Liver (tissue), 9 donors: ENCODE data around the gene TBC1D3E. TPM values are rescaled to one million over a fixed set of nuclear protein-coding genes. Genes with fewer than 3 reads are reported as not detected.
"Not testable (repeated sequence)": the region's sequence is repeated elsewhere in the genome, so short reads cannot be mapped to it uniquely, and the experiment has no call there.

Experiments
- DNase-seq: peaks from one replicate; pipeline ENCODE4 v3.0.0-alpha.2; 2017; ENCODE audit warnings: low spot score
- H3K27ac ChIP-seq, 2 donors: one replicate each; pipeline ENCODE4 v1.7.0; 2013; ENCODE audit warnings: inconsistent platforms in 2 of 2, low read length in 2 of 2, control low read depth in 1 of 2, low read depth in 1 of 2, mild to moderate bottlenecking in 1 of 2
- H3K27me3 ChIP-seq, 4 donors: one replicate each; pipeline versions ENCODE4 v1.6.1 to v1.7.0; 2013; ENCODE audit warnings: low read length in 3 of 4, inconsistent platforms in 1 of 4, mild to moderate bottlenecking in 1 of 4, moderate library complexity in 1 of 4; ENCODE audit not compliant: control insufficient read depth in 4 of 4, insufficient read depth in 4 of 4
- H3K36me3 ChIP-seq, 4 donors: one replicate each; pipeline versions ENCODE4 v1.6.1 to v1.7.0; 2013; ENCODE audit warnings: low read length in 3 of 4, mild to moderate bottlenecking in 3 of 4, low read depth in 1 of 4, moderate library complexity in 1 of 4; ENCODE audit not compliant: control insufficient read depth in 4 of 4, insufficient read depth in 3 of 4
- H3K4me1 ChIP-seq, 4 donors: one replicate each; pipeline versions ENCODE4 v1.6.1 to v1.7.0; 2013; ENCODE audit warnings: low read length in 3 of 4, mild to moderate bottlenecking in 3 of 4, moderate library complexity in 1 of 4; ENCODE audit not compliant: control insufficient read depth in 4 of 4, insufficient read depth in 4 of 4
- H3K4me3 ChIP-seq, 3 donors: one replicate each; pipeline versions ENCODE4 v1.6.1 to v1.7.0; 2013; ENCODE audit warnings: low read length in 3 of 3, control low read depth in 1 of 3, low read depth in 1 of 3, mild to moderate bottlenecking in 1 of 3
- H3K9ac ChIP-seq, 2 donors: one replicate each; pipeline ENCODE4 v1.7.0; 2013; ENCODE audit warnings: low read length in 2 of 2, mild to moderate bottlenecking in 2 of 2, moderate library complexity in 2 of 2, control low read depth in 1 of 2, low read depth in 1 of 2
- H3K9me3 ChIP-seq, 4 donors: one replicate each; pipeline versions ENCODE4 v1.6.1 to v1.7.0; 2013; ENCODE audit warnings: low read length in 3 of 4; ENCODE audit not compliant: control insufficient read depth in 4 of 4
- WGBS: extraction: QIAGEN DNeasy Blood & Tissue Kit; methylation state at CpG from one replicate; pipeline ENCODE4 v1.1.7; 2013; 5-methylcytosine and 5-hydroxymethylcytosine counted together
- polyA plus RNA-seq, 2 donors: library from polyadenylated mRNA; stranded (reverse) in 1 of 2; unstranded in 1 of 2; fragments of 200-250 nt in 1 of 2; fragments of >200 nt in 1 of 2; fragmentation: Nextera tagmentation in 1 of 2; extraction: Ambion mirVana in 1 of 2; gene quantifications; one replicate each; pipeline versions ENCODE4 v1.2.1 to v1.2.3, GENCODE V29; 2013 to 2015
- total RNA-seq, 2 donors: library from RNA; depleted of rRNA; stranded (reverse); fragments of >200 nt; gene quantifications; one replicate each; pipeline ENCODE4 v1.2.3, GENCODE V29; 2014
- donor health status: healthy.
- donor health status: healthy.
- donor health status: healthy.
- donor health status: healthy.
- donor health status: healthy.

The TBC1D3E gene
- total RNA-seq (under 1 TPM in 1 of 2 donors, not detected in 1; 0.33 TPM), polyA plus RNA-seq (not detected)

- H3K27ac ChIP-seq, H3K27me3 ChIP-seq, H3K4me1 ChIP-seq, H3K9ac ChIP-seq, DNase-seq, H3K9me3 ChIP-seq, H3K4me3 ChIP-seq, H3K36me3 ChIP-seq: not testable (repeated sequence)
- no CpG with 5 or more reads among the region's 9 CpGs for WGBS
Measured at GRCh38 chr17:38127651-38128050, at the start of gene TBC1D3E. Gene TBC1D3E, plus strand, starts transcription at chr17:38127951. Its CDS starts 1,545 bp downstream, at chr17:38129496.

DNA sequence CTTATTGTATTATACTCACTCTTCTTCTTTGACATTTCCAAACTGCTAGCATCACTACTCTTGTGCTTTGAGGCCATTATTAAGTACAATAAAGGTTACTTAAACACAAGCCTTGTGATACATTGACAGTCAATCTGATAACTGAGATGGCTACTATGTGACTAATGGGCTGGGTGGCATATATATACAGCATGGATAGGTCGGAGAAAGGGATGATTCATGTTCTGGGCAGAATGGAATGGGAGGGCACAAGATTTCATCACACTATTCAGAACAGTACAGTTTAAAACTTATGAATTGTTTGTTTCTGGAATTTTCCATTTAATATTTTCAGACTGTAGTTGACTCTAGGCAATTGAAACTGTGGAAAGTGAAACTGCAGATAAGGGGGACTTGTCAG is 40.4 kb upstream of the TBC1D3E start:
- not testable (repeated sequence) for H3K27me3 ChIP-seq, H3K27ac ChIP-seq, DNase-seq, H3K9me3 ChIP-seq, H3K4me1 ChIP-seq, H3K9ac ChIP-seq, H3K4me3 ChIP-seq, H3K36me3 ChIP-seq
- WGBS: no CpG with 5 or more reads among the region's 1 CpG

DNA sequence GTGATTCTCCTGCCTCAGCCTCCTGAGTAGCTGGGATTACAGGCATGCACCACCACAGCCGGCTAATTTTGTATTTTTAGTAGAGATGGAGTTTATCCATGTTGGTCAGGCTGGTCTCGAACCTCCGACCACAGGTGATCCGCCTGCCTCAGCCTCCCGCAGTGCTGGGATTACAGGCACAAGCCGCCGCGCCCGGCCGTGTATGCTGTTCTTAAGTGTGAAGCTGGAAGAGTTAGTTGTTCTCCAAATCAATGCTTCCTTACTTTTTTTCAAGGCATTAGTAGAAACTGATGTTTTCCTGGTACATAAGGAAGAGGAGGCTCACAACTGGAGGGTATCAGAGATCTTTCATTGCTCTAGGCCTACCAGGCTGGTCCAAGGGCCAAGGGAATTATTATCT is 39.6 kb upstream of the TBC1D3E start:
- DNase-seq, H3K4me3 ChIP-seq, H3K9me3 ChIP-seq, H3K27ac ChIP-seq, H3K36me3 ChIP-seq, H3K9ac ChIP-seq, H3K27me3 ChIP-seq, H3K4me1 ChIP-seq: not testable (repeated sequence)
- WGBS: 94% methylated on average over 8 of the region's 10 CpGs

DNA sequence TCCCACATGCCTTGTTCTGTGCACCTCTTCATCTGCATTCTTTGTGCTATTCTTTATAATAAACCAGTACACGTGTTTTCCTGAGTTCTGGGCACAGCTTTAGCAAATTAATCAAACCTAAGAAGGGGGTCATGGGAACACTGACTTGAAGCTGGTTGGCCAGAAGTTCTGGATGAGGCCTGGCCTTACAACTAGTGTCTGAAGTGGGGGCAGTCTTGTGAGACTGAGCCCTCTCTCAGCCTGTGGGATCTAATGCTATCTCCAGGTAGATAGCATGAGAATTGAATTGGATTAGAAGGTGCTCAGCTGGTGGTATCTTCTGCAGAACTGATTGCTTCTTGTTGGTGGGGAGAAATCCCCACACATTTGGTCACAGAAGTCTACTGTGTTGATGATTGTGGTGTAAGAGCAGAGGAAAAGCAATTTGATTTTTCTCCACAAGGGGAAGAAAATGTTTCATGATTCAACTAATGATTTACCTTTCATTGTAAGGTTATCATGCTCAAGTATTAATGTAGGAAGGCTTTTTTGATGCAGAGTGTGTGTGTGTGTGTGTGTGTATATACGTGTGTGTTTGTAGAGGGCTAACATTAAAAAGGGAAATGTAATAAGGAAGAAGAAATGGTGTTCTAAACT is 33.6 kb upstream of the TBC1D3E start:
- not testable (repeated sequence) for H3K4me3 ChIP-seq, DNase-seq, H3K27ac ChIP-seq, H3K4me1 ChIP-seq, H3K27me3 ChIP-seq, H3K9me3 ChIP-seq, H3K9ac ChIP-seq, H3K36me3 ChIP-seq
- no CpG with 5 or more reads among the region's 2 CpGs for WGBS

DNA sequence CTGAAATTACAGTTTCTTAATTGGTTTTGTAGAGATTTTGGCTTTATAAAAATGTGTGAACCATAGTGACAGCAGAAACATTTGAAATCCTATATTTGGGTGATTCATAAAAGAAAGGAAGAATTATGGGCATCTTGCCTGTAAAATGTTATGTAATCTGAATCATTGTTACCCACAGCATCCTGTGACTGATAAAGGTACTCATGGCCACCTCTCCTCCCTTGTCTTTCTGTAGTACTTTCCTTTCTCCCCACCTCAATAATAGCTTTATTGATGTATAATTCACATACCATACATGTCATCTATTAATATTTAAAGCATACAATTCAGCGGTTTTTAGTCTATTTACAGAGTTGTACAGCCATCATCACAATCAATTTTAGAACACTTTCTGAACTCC is 28.5 kb upstream of the TBC1D3E start:
- H3K9ac ChIP-seq, H3K9me3 ChIP-seq, H3K27ac ChIP-seq, DNase-seq, H3K27me3 ChIP-seq, H3K36me3 ChIP-seq, H3K4me1 ChIP-seq, H3K4me3 ChIP-seq: not testable (repeated sequence)
- no CpG with 5 or more reads among the region's 1 CpG for WGBS

- H3K27ac ChIP-seq, H3K4me1 ChIP-seq, H3K9ac ChIP-seq, H3K36me3 ChIP-seq, DNase-seq, H3K27me3 ChIP-seq, H3K4me3 ChIP-seq, H3K9me3 ChIP-seq: not testable (repeated sequence)
- no CpG with 5 or more reads among the region's 1 CpG for WGBS
Measured at GRCh38 chr17:38119829-38120228, 7.9 kb upstream of the TBC1D3E start.

DNA sequence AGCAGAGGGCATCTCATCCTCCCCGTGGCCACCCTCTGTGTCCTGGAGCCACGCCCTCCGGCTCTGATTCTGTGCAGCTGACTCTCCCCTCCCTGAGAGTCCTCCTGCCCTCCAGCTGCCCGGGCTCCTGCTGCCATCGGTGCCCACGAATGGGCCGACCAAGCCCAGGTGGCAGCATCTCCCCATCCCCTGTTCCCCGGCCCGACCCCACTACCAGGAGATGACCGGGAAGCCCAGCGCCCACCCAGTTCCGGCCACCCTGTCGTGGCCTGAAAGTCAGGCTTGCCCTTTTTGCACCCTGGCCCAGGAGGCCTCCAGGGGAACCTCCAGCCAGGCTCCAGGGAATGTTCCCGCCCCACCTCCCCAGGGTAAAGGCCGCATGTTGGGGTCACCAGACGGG is 7.1 kb downstream of the TBC1D3E start:
- WGBS: 97% methylated on average over 9 of the region's 16 CpGs
- not testable (repeated sequence) for H3K9ac ChIP-seq, H3K4me3 ChIP-seq, H3K4me1 ChIP-seq, H3K27ac ChIP-seq, DNase-seq, H3K9me3 ChIP-seq, H3K27me3 ChIP-seq, H3K36me3 ChIP-seq
